BLaER1 (cell line): ENCODE measurements around the gene ACAA1.
A peak's percentile ranks its signal among the peaks of the same experiment; 100 is the strongest.

Source experiments
- H3K27ac ChIP-seq: shearing (Covaris generic); formaldehyde crosslinking; 2 replicates; pipeline ENCODE4 v1.8.1; 2022
- H3K27me3 ChIP-seq: shearing (Covaris generic); formaldehyde crosslinking; 2 replicates; pipeline ENCODE4 v1.8.1; 2022
- H3K36me3 ChIP-seq: shearing (Covaris generic); formaldehyde crosslinking; 2 replicates; pipeline ENCODE4 v1.8.1; 2022
- H3K4me1 ChIP-seq: shearing (Covaris generic); formaldehyde crosslinking; 2 replicates; pipeline ENCODE4 v1.8.1; 2022
- H3K4me2 ChIP-seq: shearing (Covaris generic); formaldehyde crosslinking; 2 replicates; pipeline ENCODE4 v1.8.1; 2022
- H3K4me3 ChIP-seq: shearing (Covaris generic); formaldehyde crosslinking; 2 replicates; pipeline ENCODE4 v1.8.1; 2022
- H3K9ac ChIP-seq: shearing (Covaris generic); formaldehyde crosslinking; 2 replicates; pipeline ENCODE4 v1.8.1; 2022
- H3K9me3 ChIP-seq: shearing (Covaris generic); formaldehyde crosslinking; 2 replicates; pipeline ENCODE4 v1.8.1; 2022
- H4K20me1 ChIP-seq: shearing (Covaris generic); formaldehyde crosslinking; 2 replicates; pipeline ENCODE4 v1.8.1; 2022
- Cebpa-rat ChIP-seq: shearing (Covaris generic); IDR thresholded peaks from 2 replicates; pipeline ENCODE4 v1.8.1; 2022

ACAA1 gene

GRCh38 chr3:38154625-38155255, 17.8 kb upstream of the ACAA1 start:
- no peaks in the 10 kb centered on the region for H4K20me1 ChIP-seq
- TF ChIP-seq Cebpa-rat: no peak
- no peaks in the 10 kb centered on the region for H3K9me3 ChIP-seq
- H3K4me3 ChIP-seq: no peak overlapping the region
- no peaks in the 10 kb centered on the region for H3K4me1 ChIP-seq
- H3K9ac ChIP-seq: no peak overlapping the region
- H3K27me3 ChIP-seq: no peaks in the 10 kb centered on the region
- H3K27ac ChIP-seq: no peak overlapping the region
- H3K4me2 ChIP-seq: no peak overlapping the region
- H3K36me3 ChIP-seq: no peaks in the 10 kb centered on the region

GRCh38 chr3:38154033-38154494, 17.1 kb upstream of the ACAA1 start:
- H3K9me3 ChIP-seq: no peaks in the 10 kb centered on the region
- no peak overlapping the region for H3K9ac ChIP-seq
- no peak for TF ChIP-seq Cebpa-rat
- H3K27ac ChIP-seq: no peak overlapping the region
- H3K4me1 ChIP-seq: no peaks in the 10 kb centered on the region
- no peaks in the 10 kb centered on the region for H3K36me3 ChIP-seq
- no peaks in the 10 kb centered on the region for H4K20me1 ChIP-seq
- no peak overlapping the region for H3K4me2 ChIP-seq
- H3K27me3 ChIP-seq: no peaks in the 10 kb centered on the region
- H3K4me3 ChIP-seq: no peak overlapping the region

- Histone ChIP-seq H3K4me3 (no peak overlapping the region), H3K4me2 (no peak overlapping the region), H3K27me3 (no peaks in the 10 kb centered on the region), H3K9me3 (no peaks in the 10 kb centered on the region), H4K20me1 (no peaks in the 10 kb centered on the region), H3K27ac (no peak overlapping the region), H3K9ac (no peak overlapping the region), H3K36me3 (no peaks in the 10 kb centered on the region), H3K4me1 (peaks cover 2% of the 10 kb centered on the region)
- TF ChIP-seq Cebpa-rat: no peak
Measured at GRCh38 chr3:38153221-38153620, 16.3 kb upstream of the ACAA1 start.

GRCh38 chr3:38152609-38153008, 15.7 kb upstream of the ACAA1 start:
- no peak overlapping the region for H3K27ac ChIP-seq

GRCh38 chr3:38151667-38152265, 14.8 kb upstream of the ACAA1 start:
- no peak overlapping the region for H3K9ac ChIP-seq
- H3K36me3 ChIP-seq: no peaks in the 10 kb centered on the region
- H3K9me3 ChIP-seq: peaks cover 9% of the 10 kb centered on the region
- H4K20me1 ChIP-seq: no peaks in the 10 kb centered on the region
- H3K4me2 ChIP-seq: no peak overlapping the region
- peaks cover 5% of the 10 kb centered on the region for H3K4me1 ChIP-seq
- H3K4me3 ChIP-seq: no peak overlapping the region
- H3K27me3 ChIP-seq: no peaks in the 10 kb centered on the region
- no peak for TF ChIP-seq Cebpa-rat
- H3K27ac ChIP-seq: no peak overlapping the region

More at GRCh38 chr3:38152609-38153008, 15.7 kb upstream of the ACAA1 start:
- Histone ChIP-seq H4K20me1 (no peaks in the 10 kb centered on the region), H3K27me3 (no peaks in the 10 kb centered on the region), H3K9ac (no peak overlapping the region), H3K4me3 (no peak overlapping the region), H3K9me3 (0 out of 2 replicates have a peak, but pooled peaks cover under 1% of the 10 kb centered on the region), H3K36me3 (no peaks in the 10 kb centered on the region), H3K4me2 (no peak overlapping the region), H3K4me1 (peaks cover 5% of the 10 kb centered on the region)
- TF ChIP-seq Cebpa-rat: no peak

GRCh38 chr3:38150780-38151528, 14.0 kb upstream of the ACAA1 start:
- Histone ChIP-seq H3K9ac (no peak overlapping the region), H3K9me3 (peaks cover 17% of the 10 kb centered on the region), H3K4me1 (peaks cover 5% of the 10 kb centered on the region), H3K4me3 (no peak overlapping the region), H3K4me2 (no peak overlapping the region), H3K27me3 (no peaks in the 10 kb centered on the region), H3K27ac (no peak overlapping the region), H3K36me3 (no peaks in the 10 kb centered on the region), H4K20me1 (no peaks in the 10 kb centered on the region)
- no peak for TF ChIP-seq Cebpa-rat

GRCh38 chr3:38149708-38150107, 12.8 kb upstream of the ACAA1 start:
- no peaks in the 10 kb centered on the region for H4K20me1 ChIP-seq
- H3K4me2 ChIP-seq: no peak overlapping the region

GRCh38 chr3:38148311-38148882, 11.5 kb upstream of the ACAA1 start:
- Histone ChIP-seq H3K36me3 (no peaks in the 10 kb centered on the region), H3K9me3 (peaks cover 28% of the 10 kb centered on the region), H3K27ac (no peak overlapping the region), H4K20me1 (no peaks in the 10 kb centered on the region), H3K4me3 (no peak overlapping the region), H3K27me3 (no peaks in the 10 kb centered on the region), H3K4me2 (peak overlapping the region; percentile 11; the same call in 1 of the 2 replicates), H3K9ac (no peak overlapping the region), H3K4me1 (peaks cover 16% of the 10 kb centered on the region)
- no peak for TF ChIP-seq Cebpa-rat

More at GRCh38 chr3:38149708-38150107, 12.8 kb upstream of the ACAA1 start:
- no peaks in the 10 kb centered on the region for H3K27me3 ChIP-seq
- H3K36me3 ChIP-seq: no peaks in the 10 kb centered on the region
- H3K4me1 ChIP-seq: peaks cover 5% of the 10 kb centered on the region
- H3K9me3 ChIP-seq: peaks cover 28% of the 10 kb centered on the region
- H3K27ac ChIP-seq: no peak overlapping the region
- no peak for TF ChIP-seq Cebpa-rat
- H3K4me3 ChIP-seq: no peak overlapping the region
- no peak overlapping the region for H3K9ac ChIP-seq

GRCh38 chr3:38147421-38147820, 10.5 kb upstream of the ACAA1 start:
- no peak overlapping the region for H3K9ac ChIP-seq
- no peak overlapping the region for H3K4me2 ChIP-seq
- no peak overlapping the region for H3K27ac ChIP-seq
- peaks cover 3% of the 10 kb centered on the region for H3K36me3 ChIP-seq
- H3K27me3 ChIP-seq: no peaks in the 10 kb centered on the region
- H3K4me3 ChIP-seq: no peak overlapping the region
- no peak for TF ChIP-seq Cebpa-rat
- 0 out of 2 replicates have a peak, but pooled peaks cover 2% of the 10 kb centered on the region for H4K20me1 ChIP-seq
- peaks cover 26% of the 10 kb centered on the region for H3K4me1 ChIP-seq
- H3K9me3 ChIP-seq: peaks cover 28% of the 10 kb centered on the region
